NCI-H82 treated with DMSO at 0.1 percent for 48 hours (cell line): ENCODE results near the gene KCNH6.

Experiments used
- DNase-seq: peaks from one replicate; lab custom pipeline; 2025; ENCODE audit not compliant: unreplicated experiment; lab: John Stamatoyannopoulos, UW

Gene KCNH6

GRCh38 chr17:63533433-63534077 lies 10.4 kb downstream of the KCNH6 start:
- no peak for DNase-seq

DNA sequence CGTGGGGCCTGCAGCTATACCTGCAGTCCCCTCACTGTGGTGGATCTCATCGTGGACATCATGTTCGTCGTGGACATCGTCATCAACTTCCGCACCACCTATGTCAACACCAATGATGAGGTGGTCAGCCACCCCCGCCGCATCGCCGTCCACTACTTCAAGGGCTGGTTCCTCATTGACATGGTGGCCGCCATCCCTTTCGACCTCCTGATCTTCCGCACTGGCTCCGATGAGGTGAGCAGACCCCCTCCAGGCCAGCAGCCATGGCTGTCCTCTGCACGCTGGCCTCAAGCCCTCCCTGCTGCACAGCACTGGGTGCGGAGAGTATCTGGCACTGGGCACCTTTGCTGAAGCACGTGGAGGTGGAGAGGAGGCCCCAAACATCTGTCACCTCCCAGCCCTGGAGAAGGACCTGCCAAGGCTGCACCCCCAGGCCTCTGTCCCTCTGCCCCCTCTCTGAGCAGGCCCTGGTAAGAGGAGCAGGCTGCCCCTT lies 11.0 kb downstream of the KCNH6 start:
- DNase-seq = no peak

GRCh38 chr17:63534816-63535455 lies 11.8 kb downstream of the KCNH6 start:
- DNase-seq = no peak

DNA sequence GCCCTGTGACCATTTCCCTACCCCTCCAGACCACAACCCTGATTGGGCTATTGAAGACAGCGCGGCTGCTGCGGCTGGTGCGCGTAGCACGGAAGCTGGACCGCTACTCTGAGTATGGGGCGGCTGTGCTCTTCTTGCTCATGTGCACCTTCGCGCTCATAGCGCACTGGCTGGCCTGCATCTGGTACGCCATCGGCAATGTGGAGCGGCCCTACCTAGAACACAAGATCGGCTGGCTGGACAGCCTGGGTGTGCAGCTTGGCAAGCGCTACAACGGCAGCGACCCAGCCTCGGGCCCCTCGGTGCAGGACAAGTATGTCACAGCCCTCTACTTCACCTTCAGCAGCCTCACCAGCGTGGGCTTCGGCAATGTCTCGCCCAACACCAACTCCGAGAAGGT lies 12.5 kb downstream of the KCNH6 start:
- DNase-seq = no peak

- DNase-seq = no peak
Observed at GRCh38 chr17:63537001-63537400, 13.8 kb downstream of the KCNH6 start.

- DNase-seq = no peak
Observed at GRCh38 chr17:63537991-63538692, 15.0 kb downstream of the KCNH6 start.

GRCh38 chr17:63538693-63539595 lies 15.8 kb downstream of the KCNH6 start:
- DNase-seq = no peak

DNA sequence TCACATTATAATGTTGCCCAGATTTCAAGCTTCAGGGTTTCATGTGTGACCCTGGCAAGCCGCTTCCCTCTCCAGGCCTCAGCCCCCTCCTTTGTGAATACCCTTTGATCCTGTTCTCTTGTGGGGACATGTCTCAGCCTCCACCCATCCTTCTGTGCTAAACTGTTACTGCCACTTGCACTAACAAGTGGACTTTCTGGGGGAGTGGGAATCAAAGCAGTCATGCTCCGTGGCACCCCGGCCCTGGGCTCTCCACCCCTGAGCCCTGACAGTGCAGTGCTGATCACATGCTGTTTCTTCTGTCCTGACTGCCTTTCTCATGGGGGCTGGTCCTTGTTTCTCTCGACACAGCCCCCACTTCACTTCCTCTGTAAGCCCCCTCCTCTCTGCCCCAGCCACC lies 17.4 kb downstream of the KCNH6 start:
- no peak for DNase-seq

DNA sequence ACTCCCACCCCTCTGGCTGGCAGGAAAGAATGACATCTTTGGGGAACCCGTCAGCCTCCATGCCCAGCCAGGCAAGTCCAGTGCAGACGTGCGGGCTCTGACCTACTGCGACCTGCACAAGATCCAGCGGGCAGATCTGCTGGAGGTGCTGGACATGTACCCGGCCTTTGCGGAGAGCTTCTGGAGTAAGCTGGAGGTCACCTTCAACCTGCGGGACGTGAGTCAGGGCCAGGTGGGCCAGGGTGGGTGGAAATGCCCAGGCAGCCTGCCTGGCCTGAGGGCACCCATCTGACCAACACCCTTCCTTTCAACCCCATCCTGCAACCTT lies 19.0 kb downstream of the KCNH6 start:
- DNase-seq = no peak

DNA sequence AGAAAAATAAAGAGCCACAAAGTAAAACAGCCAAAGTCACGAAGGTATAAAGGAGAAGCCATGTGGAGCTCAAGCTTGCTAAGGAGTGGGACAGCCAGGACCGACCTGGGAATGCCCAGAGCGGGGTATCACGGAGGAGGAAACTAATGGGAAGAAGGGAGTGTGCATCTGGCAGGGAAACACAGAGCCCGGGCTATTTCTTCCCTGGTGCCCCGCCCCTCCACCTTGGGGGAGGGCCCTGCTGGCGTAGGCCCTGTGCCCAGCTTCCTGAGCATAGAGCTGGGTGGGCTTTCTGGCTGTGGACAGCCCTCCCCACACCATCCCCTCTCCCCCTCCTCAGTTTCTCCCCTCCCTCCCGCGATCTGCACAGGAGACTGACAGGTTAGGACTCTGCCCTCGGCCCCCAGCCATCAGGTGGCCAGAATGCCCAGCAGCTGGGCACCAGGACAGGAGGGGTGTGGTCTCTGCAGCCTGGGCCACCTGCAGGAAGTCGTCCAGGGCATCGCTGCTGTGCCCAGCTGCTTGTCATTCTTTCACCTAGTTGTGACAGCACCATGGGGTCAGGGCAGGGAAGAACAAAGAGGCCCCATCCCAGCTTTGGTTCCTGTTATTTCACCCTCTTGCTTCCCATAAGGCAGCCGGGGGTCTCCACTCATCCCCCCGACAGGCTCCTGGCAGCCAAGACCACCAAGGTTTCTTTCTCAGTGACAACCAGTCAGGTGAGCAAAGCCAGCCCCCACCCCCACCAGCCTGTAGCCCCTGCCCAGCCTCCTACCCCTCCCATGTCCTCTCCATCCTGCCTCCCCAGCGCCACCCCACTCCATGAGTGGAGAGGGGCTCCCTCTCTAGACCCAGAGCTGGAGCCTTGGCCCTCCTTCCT lies 20.0 kb downstream of the KCNH6 start:
- no peak for DNase-seq

GRCh38 chr17:63543822-63544420 lies 20.8 kb downstream of the KCNH6 start:
- DNase-seq = no peak

- DNase-seq = no peak
Observed at GRCh38 chr17:63544467-63545301, 21.5 kb downstream of the KCNH6 start.

DNA sequence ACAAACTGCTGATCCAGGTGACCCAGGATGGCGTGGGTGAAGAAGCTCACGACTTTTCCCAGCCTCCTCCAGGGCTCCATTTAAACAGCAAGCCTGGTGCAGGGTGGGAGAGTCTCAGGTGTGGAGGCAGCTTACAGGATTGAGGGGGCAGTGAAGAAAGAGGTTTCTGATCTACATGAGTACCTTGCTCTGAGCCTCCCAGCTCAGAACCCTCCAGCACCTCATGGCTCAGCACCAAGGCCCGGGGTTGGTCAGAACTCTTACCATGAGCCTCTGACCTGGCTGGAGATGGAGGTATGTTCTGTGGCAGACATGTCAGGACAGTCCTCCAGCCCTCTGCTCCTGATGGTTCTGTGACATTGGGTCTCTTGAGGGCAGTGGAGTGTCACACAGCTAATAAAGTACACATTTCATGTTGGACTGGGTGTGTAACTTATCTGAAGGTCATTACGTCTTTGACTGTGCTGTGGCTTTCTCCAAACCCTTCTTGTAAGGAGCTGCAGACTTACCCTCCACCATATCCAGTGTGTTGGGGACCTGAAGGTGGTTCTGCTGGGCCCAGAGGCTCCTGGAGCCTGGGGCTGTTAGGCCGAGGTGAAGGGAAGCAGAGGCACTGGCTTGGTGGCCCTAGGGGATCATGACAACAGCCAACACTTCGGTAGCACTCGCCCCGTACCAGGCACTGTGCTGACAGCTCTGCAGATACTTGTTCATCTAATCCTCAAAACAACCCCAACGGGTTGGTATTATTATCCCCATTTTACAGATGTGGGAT lies 23.3 kb downstream of the KCNH6 start:
- DNase-seq = no peak

DNA sequence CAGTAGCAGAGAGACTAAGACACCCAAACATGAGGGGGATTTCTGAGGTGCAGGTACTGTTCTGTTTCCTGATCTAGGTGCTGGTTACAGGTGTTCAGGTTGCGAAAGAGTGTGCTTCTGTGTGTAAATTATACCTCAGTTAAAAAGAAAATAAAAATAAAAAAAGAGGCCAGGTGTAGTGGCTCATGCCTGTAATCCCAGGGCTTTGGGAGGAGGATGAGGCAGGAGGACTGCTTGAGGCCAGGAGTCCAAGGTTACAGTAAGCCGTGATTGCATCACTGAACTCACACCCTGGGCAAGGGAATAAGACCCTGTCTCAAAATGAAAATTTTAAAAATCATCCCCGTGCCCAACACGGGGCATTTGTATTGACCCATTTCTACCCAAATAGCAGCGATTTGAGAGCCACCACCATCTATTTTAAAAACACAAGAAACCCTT lies 23.9 kb downstream of the KCNH6 start:
- DNase-seq = no peak

- DNase-seq = no peak
Observed at GRCh38 chr17:63549289-63549945, 26.3 kb downstream of the KCNH6 start.

GRCh38 chr17:63549946-63550816 lies 27.0 kb downstream of the KCNH6 start, which contains the start of gene DCAF7:
DCAF7 (plus strand) TSS chr17:63550477; CDS start chr17:63550678, 201 bp downstream.
- peak; percentile 100 for DNase-seq
